HAP-1 (cell line): Measurements from ENCODE around the gene C5orf52.
A peak's percentile ranks its signal among the peaks of the same experiment; 100 is the strongest.
"Not testable (repeated sequence)": the region's sequence is repeated elsewhere in the genome, so short reads cannot be mapped to it uniquely, and the experiment has no call there.

Experiments
- DNase-seq, 2 experiments: peaks; one replicate each; pipeline ENCODE4 v3.0.0-alpha.2; 2016 to 2020; ENCODE audit warnings: low spot score in 2 of 2
- H3K27me3 ChIP-seq: fragments of 250-450 bp; sonication (Bioruptor Pico); 2 replicates; pipeline ENCODE4 v1.5.1; 2020; ENCODE audit warnings: low read depth, mild to moderate bottlenecking, moderate library complexity
- H3K36me3 ChIP-seq: fragments of 250-450 bp; sonication (Bioruptor Pico); replicated peaks from 2 replicates; pipeline ENCODE4 v1.5.1; 2020; ENCODE audit warnings: mild to moderate bottlenecking
- H3K4me1 ChIP-seq: fragments of 250-450 bp; sonication (Bioruptor Pico); 2 replicates; pipeline ENCODE4 v1.5.1; 2020; ENCODE audit warnings: mild to moderate bottlenecking
- H3K4me3 ChIP-seq: fragments of 250-450 bp; sonication (Bioruptor Pico); 2 replicates; pipeline ENCODE4 v1.5.1; 2020; ENCODE audit warnings: mild to moderate bottlenecking, moderate library complexity
- H3K9me3 ChIP-seq: fragments of 250-450 bp; sonication (Bioruptor Pico); 2 replicates; pipeline ENCODE4 v1.5.1; 2020; ENCODE audit warnings: mild to moderate bottlenecking, moderate library complexity
- in situ Hi-C: fragments of 300-500 bp; cut with MboI; formaldehyde crosslinking; loops from 3 replicates; pipeline ENCODE4 v1.14.3; 2020; ENCODE audit warnings: low sequenced_read_pairs, inconsistent platforms, mixed read lengths

Gene C5orf52

GRCh38 chr5:157687198-157687554 is 15.8 kb downstream of the C5orf52 start:
- no peaks in the 10 kb centered on the region for H3K27me3 ChIP-seq
- no peaks in the 10 kb centered on the region for H3K36me3 ChIP-seq
- DNase-seq = no peak
- H3K4me1 ChIP-seq = no peaks in the 10 kb centered on the region
- in situ Hi-C loops = no loop called here
- no peak overlapping the region for H3K4me3 ChIP-seq
- H3K9me3 ChIP-seq = no peaks in the 10 kb centered on the region

GRCh38 chr5:157689942-157690689 is 18.8 kb downstream of the C5orf52 start:
- Histone ChIP-seq H3K36me3 (no peaks in the 10 kb centered on the region), H3K4me3 (no peak overlapping the region), H3K27me3 (no peaks in the 10 kb centered on the region), H3K4me1 (no peaks in the 10 kb centered on the region), H3K9me3 (no peaks in the 10 kb centered on the region)
- in situ Hi-C loops = no loop called here
- no peak for DNase-seq

GRCh38 chr5:157690690-157691433 is 19.5 kb downstream of the C5orf52 start:
- Histone ChIP-seq H3K4me3 (no peak overlapping the region), H3K27me3 (no peaks in the 10 kb centered on the region), H3K36me3 (no peaks in the 10 kb centered on the region), H3K9me3 (no peaks in the 10 kb centered on the region), H3K4me1 (no peaks in the 10 kb centered on the region)
- DNase-seq = no peak
- in situ Hi-C loops = no loop called here

- H3K4me3 ChIP-seq, DNase-seq, H3K27me3 ChIP-seq, H3K9me3 ChIP-seq, in situ Hi-C loops, H3K36me3 ChIP-seq, H3K4me1 ChIP-seq: not testable (repeated sequence)
Observed at GRCh38 chr5:157693816-157694215, 22.5 kb downstream of the C5orf52 start.

GRCh38 chr5:157696154-157696553 is 24.8 kb downstream of the C5orf52 start:
- H3K27me3 ChIP-seq, H3K9me3 ChIP-seq, in situ Hi-C loops, H3K4me3 ChIP-seq, H3K4me1 ChIP-seq, H3K36me3 ChIP-seq, DNase-seq: not testable (repeated sequence)

- H3K9me3 ChIP-seq, in situ Hi-C loops, H3K27me3 ChIP-seq, H3K4me1 ChIP-seq, DNase-seq, H3K36me3 ChIP-seq, H3K4me3 ChIP-seq: not testable (repeated sequence)
Observed at GRCh38 chr5:157698674-157699073, 27.3 kb downstream of the C5orf52 start.

GRCh38 chr5:157703736-157704135 is 32.4 kb downstream of the C5orf52 start:
- in situ Hi-C loops = no loop called here
- no peaks in the 10 kb centered on the region for H3K9me3 ChIP-seq
- H3K27me3 ChIP-seq = no peaks in the 10 kb centered on the region
- no peaks in the 10 kb centered on the region for H3K36me3 ChIP-seq
- H3K4me1 ChIP-seq = no peaks in the 10 kb centered on the region
- no peak overlapping the region for H3K4me3 ChIP-seq
- DNase-seq = no peak

GRCh38 chr5:157708866-157709265 is 37.5 kb downstream of the C5orf52 start:
- Histone ChIP-seq H3K9me3 (no peaks in the 10 kb centered on the region), H3K4me3 (no peak overlapping the region), H3K36me3 (no peaks in the 10 kb centered on the region), H3K4me1 (no peaks in the 10 kb centered on the region), H3K27me3 (no peaks in the 10 kb centered on the region)
- in situ Hi-C loops = no loop called here
- no peak for DNase-seq

GRCh38 chr5:157709346-157709745 is 38.0 kb downstream of the C5orf52 start:
- H3K4me3 ChIP-seq = no peak overlapping the region
- in situ Hi-C loops = no loop called here
- H3K36me3 ChIP-seq = no peaks in the 10 kb centered on the region
- no peak for DNase-seq
- no peaks in the 10 kb centered on the region for H3K27me3 ChIP-seq
- no peaks in the 10 kb centered on the region for H3K9me3 ChIP-seq
- no peaks in the 10 kb centered on the region for H3K4me1 ChIP-seq

- no peak overlapping the region for H3K4me3 ChIP-seq
- DNase-seq = no peak
- H3K4me1 ChIP-seq = no peaks in the 10 kb centered on the region
- H3K27me3 ChIP-seq = no peaks in the 10 kb centered on the region
- in situ Hi-C loops = no loop called here
- H3K9me3 ChIP-seq = no peaks in the 10 kb centered on the region
- H3K36me3 ChIP-seq = no peaks in the 10 kb centered on the region
Observed at GRCh38 chr5:157710431-157710830, 39.1 kb downstream of the C5orf52 start.

GRCh38 chr5:157710882-157711281 is 39.5 kb downstream of the C5orf52 start:
- DNase-seq = no peak
- in situ Hi-C loops = no loop called here
- Histone ChIP-seq H3K27me3 (no peaks in the 10 kb centered on the region), H3K4me3 (no peak overlapping the region), H3K9me3 (no peaks in the 10 kb centered on the region), H3K4me1 (no peaks in the 10 kb centered on the region), H3K36me3 (no peaks in the 10 kb centered on the region)

- no peak for DNase-seq
- H3K9me3 ChIP-seq = no peaks in the 10 kb centered on the region
- no peak overlapping the region for H3K4me3 ChIP-seq
- no peaks in the 10 kb centered on the region for H3K36me3 ChIP-seq
- no peaks in the 10 kb centered on the region for H3K27me3 ChIP-seq
- in situ Hi-C loops = no loop called here
- H3K4me1 ChIP-seq = no peaks in the 10 kb centered on the region; the same call in 1 of the 2 replicates
Observed at GRCh38 chr5:157713830-157714595, 42.7 kb downstream of the C5orf52 start.

GRCh38 chr5:157714596-157714864 is 43.2 kb downstream of the C5orf52 start:
- no peak for DNase-seq
- in situ Hi-C loops = no loop called here
- Histone ChIP-seq H3K4me1 (peaks cover 4% of the 10 kb centered on the region), H3K4me3 (no peak overlapping the region), H3K9me3 (no peaks in the 10 kb centered on the region), H3K27me3 (no peaks in the 10 kb centered on the region), H3K36me3 (no peaks in the 10 kb centered on the region)

- Histone ChIP-seq H3K4me1 (peaks cover 4% of the 10 kb centered on the region), H3K4me3 (no peak overlapping the region), H3K36me3 (no peaks in the 10 kb centered on the region), H3K9me3 (no peaks in the 10 kb centered on the region), H3K27me3 (no peaks in the 10 kb centered on the region)
- in situ Hi-C loops = no loop called here
- DNase-seq = peak; percentile 31 to 64
Observed at GRCh38 chr5:157718519-157718918, 47.2 kb downstream of the C5orf52 start.
